ENCODE data around the gene RNF208. TPM values are rescaled to one million over a fixed set of nuclear protein-coding genes. Genes with fewer than 3 reads are reported as not detected.

The RNF208 gene
- total RNA-seq, 4 donors from 2014 or later = 3.7 to 10.2 (median 5.5) TPM

DNA sequence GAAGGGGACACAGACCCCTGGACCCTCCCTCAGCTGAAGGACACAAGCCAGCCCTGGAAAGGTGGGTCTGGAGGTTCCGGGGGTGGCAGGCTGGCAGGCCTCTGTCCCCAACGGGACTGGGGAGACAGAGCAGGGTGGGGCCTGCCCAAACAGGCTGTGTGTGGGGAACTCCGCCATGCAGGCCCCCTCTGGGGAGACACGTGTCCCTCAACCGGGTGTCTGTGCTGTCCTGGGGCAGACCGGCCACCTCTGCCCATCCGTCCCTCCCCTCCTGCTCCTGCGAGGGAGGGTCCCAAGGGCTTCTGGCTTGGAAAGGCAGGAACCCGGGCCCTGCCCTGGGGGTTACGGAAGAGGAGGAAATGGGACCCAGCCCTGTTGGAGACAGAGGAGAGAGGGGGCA lies 10.1 kb upstream of the RNF208 start:
- WGBS, 2 donors = 55 to 62% methylated on average over 10 of the region's 10 CpGs
- TF ChIP-seq POLR2A (IDR thresholded peaks at IDR 0.05) = no peak
- TF ChIP-seq, protein P1, sequence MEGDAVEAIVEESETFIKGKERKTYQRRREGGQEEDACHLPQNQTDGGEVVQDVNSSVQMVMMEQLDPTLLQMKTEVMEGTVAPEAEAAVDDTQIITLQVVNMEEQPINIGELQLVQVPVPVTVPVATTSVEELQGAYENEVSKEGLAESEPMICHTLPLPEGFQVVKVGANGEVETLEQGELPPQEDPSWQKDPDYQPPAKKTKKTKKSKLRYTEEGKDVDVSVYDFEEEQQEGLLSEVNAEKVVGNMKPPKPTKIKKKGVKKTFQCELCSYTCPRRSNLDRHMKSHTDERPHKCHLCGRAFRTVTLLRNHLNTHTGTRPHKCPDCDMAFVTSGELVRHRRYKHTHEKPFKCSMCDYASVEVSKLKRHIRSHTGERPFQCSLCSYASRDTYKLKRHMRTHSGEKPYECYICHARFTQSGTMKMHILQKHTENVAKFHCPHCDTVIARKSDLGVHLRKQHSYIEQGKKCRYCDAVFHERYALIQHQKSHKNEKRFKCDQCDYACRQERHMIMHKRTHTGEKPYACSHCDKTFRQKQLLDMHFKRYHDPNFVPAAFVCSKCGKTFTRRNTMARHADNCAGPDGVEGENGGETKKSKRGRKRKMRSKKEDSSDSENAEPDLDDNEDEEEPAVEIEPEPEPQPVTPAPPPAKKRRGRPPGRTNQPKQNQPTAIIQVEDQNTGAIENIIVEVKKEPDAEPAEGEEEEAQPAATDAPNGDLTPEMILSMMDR (IDR thresholded peaks at IDR 0.05) = no peak
- intact Hi-C loops (cut with DNase I; ENCODE audit: low total_unique reads) = no loop called here
- DNase-seq (ENCODE audit: low spot score in 2 of 2) = no peak
- no peak overlapping the region for H3K4me3 ChIP-seq (ENCODE audit: low read depth, poor library complexity, severe bottlenecking)

GRCh38 chr9:137231372-137232039 lies 9.5 kb upstream of the RNF208 start:
- 79 to 80% methylated on average over 20 to 23 of the region's 23 CpGs for WGBS, 2 donors
- DNase-seq (ENCODE audit: low spot score in 2 of 2) = no peak
- no peak overlapping the region for H3K4me3 ChIP-seq (ENCODE audit: low read depth, poor library complexity, severe bottlenecking)
- TF ChIP-seq POLR2A (IDR thresholded peaks at IDR 0.05) = no peak
- TF ChIP-seq, protein P1 (IDR thresholded peaks at IDR 0.05) = no peak
- intact Hi-C loops (cut with DNase I; ENCODE audit: low total_unique reads) = loop anchor here (2.0 kb wide), 1 partner anchor 57 kb away; no protein-coding TSS in a partner anchor

DNA sequence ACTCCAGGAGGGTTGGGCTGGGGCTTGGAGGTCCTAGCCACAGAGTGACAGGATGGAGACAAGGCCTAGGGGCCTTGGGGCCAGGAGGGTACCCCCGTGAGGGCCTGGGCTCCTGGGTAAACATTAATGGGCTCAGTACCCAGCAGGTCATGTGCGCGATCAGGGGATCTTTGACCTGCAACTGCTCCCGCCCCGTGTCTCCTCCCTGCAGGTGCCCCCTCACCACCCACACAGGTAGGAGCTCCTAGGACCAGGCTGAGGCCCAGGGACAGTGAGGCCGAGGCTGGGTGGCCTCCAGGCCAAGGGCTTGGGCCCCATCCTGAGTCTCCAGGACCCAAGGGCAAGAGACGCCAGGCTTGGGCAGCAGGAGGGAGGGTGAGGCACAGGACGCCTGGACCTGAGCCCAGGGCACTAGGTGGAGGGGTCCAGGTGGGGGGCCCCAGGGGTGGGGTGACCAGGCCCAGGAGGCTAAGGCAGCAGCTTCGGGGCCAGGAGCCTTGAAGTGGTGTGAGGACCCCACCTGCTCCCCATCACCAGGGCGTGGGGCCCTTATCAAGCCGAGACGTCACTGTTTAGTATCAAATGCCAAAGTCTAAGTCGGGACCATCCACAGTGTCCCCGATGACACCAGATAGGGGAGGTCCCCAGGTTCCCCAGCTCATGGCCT lies 8.8 kb upstream of the RNF208 start, which contains the start of gene SLC34A3:
Gene SLC34A3, plus strand, starts transcription at position 197 of the 667 bp plus-strand sequence. CDS start 802 bp downstream, outside the sequence.
- DNase-seq (ENCODE audit: low spot score in 2 of 2) = no peak
- no peak for TF ChIP-seq POLR2A (IDR thresholded peaks at IDR 0.05)
- TF ChIP-seq, protein P1 (IDR thresholded peaks at IDR 0.05) = no peak
- H3K4me3 ChIP-seq (ENCODE audit: low read depth, poor library complexity, severe bottlenecking) = no peak within 1 kb of the TSS
- intact Hi-C loops (cut with DNase I; ENCODE audit: low total_unique reads) = loop anchor here (2.0 kb wide), 1 partner anchor 56 kb away; no protein-coding TSS in a partner anchor
- WGBS, 2 donors = 69 to 74% methylated on average over 7 to 11 of the region's 14 CpGs

GRCh38 chr9:137229903-137230704 lies 8.1 kb upstream of the RNF208 start:
- TF ChIP-seq, protein P1 (IDR thresholded peaks at IDR 0.05) = no peak
- TF ChIP-seq POLR2A (IDR thresholded peaks at IDR 0.05) = no peak
- H3K4me3 ChIP-seq (ENCODE audit: low read depth, poor library complexity, severe bottlenecking) = no peak overlapping the region
- no peak for DNase-seq (ENCODE audit: low spot score in 2 of 2)
- intact Hi-C loops (cut with DNase I; ENCODE audit: low total_unique reads) = loop anchor here (2.0 to 5.0 kb wide), 2 partner anchors 55 to 113 kb away; no protein-coding TSS in a partner anchor
- 42 to 60% methylated on average over 6 to 20 of the region's 31 CpGs for WGBS, 2 donors

DNA sequence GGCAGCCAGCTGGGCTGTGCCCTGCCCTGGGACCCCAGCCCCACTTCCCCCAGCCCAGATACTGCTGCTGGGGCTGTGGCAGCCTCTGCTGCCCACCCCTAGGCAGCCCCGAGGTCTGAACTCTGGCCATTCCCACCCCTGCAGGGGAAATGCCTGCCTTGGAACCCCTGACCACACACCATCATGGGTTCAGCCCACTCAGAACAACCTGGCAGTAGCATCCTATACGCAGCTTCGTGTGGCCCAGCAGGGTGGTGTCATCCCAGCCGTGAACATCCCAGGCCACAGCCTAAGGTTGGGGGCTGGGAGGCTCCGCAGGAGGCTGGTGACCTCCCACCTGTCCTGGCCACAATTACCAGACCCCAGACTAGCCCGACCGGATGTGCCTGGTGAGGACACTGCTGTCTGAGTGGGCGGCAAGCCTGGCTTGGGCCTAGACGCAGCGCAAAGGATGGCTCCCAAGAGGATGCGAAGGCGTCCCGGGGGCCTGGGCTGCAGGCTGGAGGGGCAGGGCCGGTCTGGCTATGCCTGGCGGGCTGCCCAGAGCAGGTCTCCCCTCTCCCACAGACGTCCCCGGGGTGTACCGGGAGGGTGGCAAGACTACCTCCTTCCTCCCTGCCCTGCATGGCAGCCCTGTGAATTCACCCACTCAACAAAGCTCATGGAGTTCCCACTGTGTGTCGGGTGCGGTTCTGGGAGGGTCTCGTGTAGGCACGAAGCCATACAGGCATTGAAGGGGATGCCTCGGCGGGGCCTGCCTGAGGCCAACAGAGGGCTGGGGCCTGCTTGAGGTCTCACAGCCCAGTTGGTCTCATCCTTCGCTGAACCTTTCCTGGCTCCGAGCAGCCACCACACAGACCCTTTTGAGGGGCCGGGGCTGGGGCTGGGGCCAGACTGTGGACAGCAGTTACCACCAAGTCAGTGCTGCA lies 7.2 kb upstream of the RNF208 start:
- 61 to 62% methylated on average over 16 to 22 of the region's 27 CpGs for WGBS, 2 donors
- H3K4me3 ChIP-seq (ENCODE audit: low read depth, poor library complexity, severe bottlenecking) = no peak overlapping the region
- TF ChIP-seq, protein P1 (IDR thresholded peaks at IDR 0.05) = no peak
- TF ChIP-seq POLR2A (IDR thresholded peaks at IDR 0.05) = no peak
- intact Hi-C loops (cut with DNase I; ENCODE audit: low total_unique reads) = loop anchor here (5.0 kb wide), 1 partner anchor 112 kb away; no protein-coding TSS in a partner anchor
- DNase-seq (ENCODE audit: low spot score in 2 of 2) = no peak
